Measurements from ENCODE around the gene PLXDC1.

- TF ChIP-seq CTCF (IDR thresholded peaks at IDR 0.05; ENCODE audit: insufficient read depth, low read length) (no peak), POLR2AphosphoS5 (IDR thresholded peaks at IDR 0.05; ENCODE audit: low read depth) (no peak), REST (IDR thresholded peaks at IDR 0.05; ENCODE audit: insufficient replicate concordance, low read depth) (no peak), SPI1 (IDR thresholded peaks at IDR 0.05; ENCODE audit: borderline replicate concordance, low read depth) (no peak), GABPA (IDR thresholded peaks at IDR 0.05; ENCODE audit: low read depth) (no peak)
Observed at GRCh38 chr17:39116224-39116623, 35.2 kb downstream of the PLXDC1 start.
